GM19397 (cell line): ENCODE results near the gene S100A1.
"Not testable (repeated sequence)": the region's sequence is repeated elsewhere in the genome, so short reads cannot be mapped to it uniquely, and the experiment has no call there.

Experiments
- ATAC-seq: cut with Tn5 transposase; IDR thresholded peaks from one replicate; pipeline ENCODE4 v1.9.1; 2021; ENCODE audit warnings: mild to moderate bottlenecking, moderate library complexity; ENCODE audit not compliant: unreplicated experiment

The S100A1 gene

GRCh38 chr1:153629343-153629665, 1.1 kb downstream of the S100A1 start:
- no peak for ATAC-seq

- no peak for ATAC-seq
Measured at GRCh38 chr1:153629971-153630370, 1.7 kb downstream of the S100A1 start.

GRCh38 chr1:153630384-153630783, 2.1 kb downstream of the S100A1 start:
- ATAC-seq: no peak

- no peak for ATAC-seq
Measured at GRCh38 chr1:153631047-153632022, 3.1 kb downstream of the S100A1 start.

- ATAC-seq: no peak
Measured at GRCh38 chr1:153633161-153633753, 5.0 kb downstream of the S100A1 start.

- ATAC-seq: peak; percentile 92
Measured at GRCh38 chr1:153633754-153634665, 5.8 kb downstream of the S100A1 start, which contains the start of gene CHTOP. CHTOP (plus strand) TSS chr1:153634066; CDS start chr1:153636589, 2,523 bp downstream.

- ATAC-seq: no peak
Measured at GRCh38 chr1:153635872-153636271, 7.6 kb downstream of the S100A1 start.

GRCh38 chr1:153636312-153636711, 8.1 kb downstream of the S100A1 start:
- ATAC-seq: no peak

- no peak for ATAC-seq
Measured at GRCh38 chr1:153638261-153638660, 10.0 kb downstream of the S100A1 start.

- no peak for ATAC-seq
Measured at GRCh38 chr1:153639280-153639679, 11.0 kb downstream of the S100A1 start.

GRCh38 chr1:153640213-153640612, 12.0 kb downstream of the S100A1 start:
- not testable (repeated sequence) for ATAC-seq

- ATAC-seq: no peak
Measured at GRCh38 chr1:153640861-153641260, 12.6 kb downstream of the S100A1 start.

GRCh38 chr1:153642161-153642560, 13.9 kb downstream of the S100A1 start:
- no peak for ATAC-seq

- ATAC-seq: no peak
Measured at GRCh38 chr1:153643100-153643499, 14.9 kb downstream of the S100A1 start.

GRCh38 chr1:153643816-153644215, 15.6 kb downstream of the S100A1 start:
- no peak for ATAC-seq

- no peak for ATAC-seq
Measured at GRCh38 chr1:153646672-153647345, 18.6 kb downstream of the S100A1 start.

GRCh38 chr1:153647346-153647714, 19.1 kb downstream of the S100A1 start:
- ATAC-seq: no peak

GRCh38 chr1:153648000-153648643, 19.9 kb downstream of the S100A1 start:
- no peak for ATAC-seq

- no peak for ATAC-seq
Measured at GRCh38 chr1:153649137-153649862, 21.1 kb downstream of the S100A1 start.

GRCh38 chr1:153649863-153650235, 21.6 kb downstream of the S100A1 start:
- no peak for ATAC-seq
